Esophagus squamous epithelium (tissue), 5 donors: ENCODE data around the gene AMFR. TPM values are rescaled to one million over a fixed set of nuclear protein-coding genes. Genes with fewer than 3 reads are reported as not detected.

ENCODE experiments used
- DNase-seq: peaks from one replicate; lab custom pipeline; 2025; lab: John Stamatoyannopoulos, UW
- H3K27ac ChIP-seq, 4 donors: fragments of 200-600 bp; sonication (generic); one replicate each; pipeline ENCODE4 v1.5.1; 2016 to 2019; ENCODE audit warnings: mild to moderate bottlenecking in 1 of 4
- H3K27me3 ChIP-seq, 4 donors: fragments of 200-600 bp; sonication (generic); 1 replicate in 3 of 4; 2 replicates in 1 of 4; pipeline versions ENCODE4 v1.5.1 to v1.6.0; 2017 to 2021; ENCODE audit warnings: antibody characterized with exemption in 1 of 4
- H3K36me3 ChIP-seq, 3 donors: fragments of 200-600 bp; sonication (generic); one replicate each; pipeline ENCODE4 v1.5.1; 2016 to 2019
- H3K4me1 ChIP-seq, 3 donors: fragments of 200-600 bp; sonication (generic); one replicate each; pipeline ENCODE4 v1.5.1; 2017 to 2019
- H3K4me3 ChIP-seq, 4 donors: fragments of 200-600 bp; sonication (generic); 1 replicate in 3 of 4; 2 replicates in 1 of 4; pipeline ENCODE4 v1.5.1; 2016 to 2019; ENCODE audit warnings: mild to moderate bottlenecking in 2 of 4, moderate library complexity in 1 of 4
- H3K9me3 ChIP-seq, 3 donors: fragments of 200-600 bp; sonication (generic); one replicate each; pipeline ENCODE4 v1.5.1; 2016 to 2019
- CTCF ChIP-seq, 6 experiments: fragments of 450-650 bp in 4 of 6; fragments of 200-600 bp in 2 of 6; sonication (generic) in 2 of 6; IDR thresholded peaks; one replicate each; pipeline ENCODE4 v1.5.1; 2016 to 2019; ENCODE audit warnings: antibody characterized with exemption in 6 of 6, mild to moderate bottlenecking in 4 of 6, moderate library complexity in 4 of 6
- POLR2A ChIP-seq, 4 donors: fragments of 450-650 bp; IDR thresholded peaks; one replicate each; pipeline ENCODE4 v1.6.1; 2017; ENCODE audit warnings: antibody characterized with exemption in 4 of 4, mild to moderate bottlenecking in 4 of 4, moderate library complexity in 3 of 4
- WGBS, 2 donors: methylation state at CpG; one replicate each; pipeline ENCODE4 v1.1.5; 2018; 5-methylcytosine and 5-hydroxymethylcytosine counted together
- intact Hi-C: fragments of 100-400 bp; cut with DNase I; formaldehyde crosslinking; loops from one replicate; pipeline ENCODE4 v1.15.0; 2022
- total RNA-seq, 4 donors: library from RNA; depleted of rRNA; stranded (reverse); fragments of >200 nt; gene quantifications; one replicate each; pipeline ENCODE4 v1.1.0, GENCODE V29; 2016
- donor health status: DM: yes; HTN: yes; CAD: no.

The AMFR gene
- total RNA-seq, 4 donors from 2014 or later, result 69.9 to 133 (median 111) TPM

GRCh38 chr16:56415875-56416274 is 9.5 kb downstream of the AMFR start:
- H3K27me3 ChIP-seq, result no peaks in the 10 kb centered on the region
- H3K4me1 ChIP-seq, result peaks cover 3 to 50% (median 10%) of the 10 kb centered on the region in 3 donors
- TF ChIP-seq POLR2A (IDR thresholded peaks at IDR 0.05), result no peak
- no peak for TF ChIP-seq CTCF (IDR thresholded peaks at IDR 0.05)
- DNase-seq, result no peak
- no peak overlapping the region for H3K4me3 ChIP-seq
- intact Hi-C loops, result no loop called here
- peaks cover 0 to 29% (median 0%) of the 10 kb centered on the region in 3 donors for H3K36me3 ChIP-seq
- no peak overlapping the region for H3K27ac ChIP-seq
- WGBS, 2 donors, result 65 to 91% methylated on average over 4 of the region's 4 CpGs
- no peaks in the 10 kb centered on the region for H3K9me3 ChIP-seq

GRCh38 chr16:56414366-56414765 is 11.0 kb downstream of the AMFR start:
- WGBS, 2 donors, result 86 to 90% methylated on average over 5 of the region's 5 CpGs
- no peak for TF ChIP-seq POLR2A (IDR thresholded peaks at IDR 0.05)
- TF ChIP-seq CTCF (IDR thresholded peaks at IDR 0.05), result no peak

GRCh38 chr16:56413381-56413780 is 12.0 kb downstream of the AMFR start:
- Histone ChIP-seq H3K36me3 (peaks cover 0 to 52% (median 0%) of the 10 kb centered on the region in 3 donors), H3K9me3 (no peaks in the 10 kb centered on the region), H3K4me1 (peaks cover 0 to 37% (median 0%) of the 10 kb centered on the region in 3 donors), H3K27me3 (no peaks in the 10 kb centered on the region), H3K4me3 (no peak overlapping the region), H3K27ac (no peak overlapping the region)
- TF ChIP-seq CTCF (IDR thresholded peaks at IDR 0.05) (no peak), POLR2A (IDR thresholded peaks at IDR 0.05) (no peak)
- 68 to 85% methylated on average over 5 of the region's 5 CpGs for WGBS, 2 donors
- no peak for DNase-seq
- intact Hi-C loops, result no loop called here

More at GRCh38 chr16:56414366-56414765, 11.0 kb downstream of the AMFR start:
- Histone ChIP-seq H3K4me3 (no peak overlapping the region), H3K36me3 (peaks cover 0 to 42% (median 0%) of the 10 kb centered on the region in 3 donors), H3K27me3 (no peaks in the 10 kb centered on the region), H3K4me1 (peaks cover under 1 to 37% (median 3%) of the 10 kb centered on the region in 3 donors), H3K9me3 (no peaks in the 10 kb centered on the region), H3K27ac (no peak overlapping the region)
- intact Hi-C loops, result no loop called here
- DNase-seq, result no peak

- DNase-seq, result no peak
- WGBS, 2 donors, result 91 to 92% methylated on average over 2 of the region's 2 CpGs
Observed at GRCh38 chr16:56411624-56412023, 13.7 kb downstream of the AMFR start.

GRCh38 chr16:56411123-56411522 is 14.2 kb downstream of the AMFR start:
- intact Hi-C loops, result no loop called here
- peaks cover 0 to 68% (median 0%) of the 10 kb centered on the region in 3 donors for H3K36me3 ChIP-seq
- no peak overlapping the region for H3K27ac ChIP-seq
- no peaks in the 10 kb centered on the region for H3K9me3 ChIP-seq
- H3K27me3 ChIP-seq, result no peaks in the 10 kb centered on the region
- TF ChIP-seq CTCF (IDR thresholded peaks at IDR 0.05) (no peak), POLR2A (IDR thresholded peaks at IDR 0.05) (no peak)
- 86 to 87% methylated on average over 4 of the region's 5 CpGs for WGBS, 2 donors
- H3K4me3 ChIP-seq, result no peak overlapping the region
- H3K4me1 ChIP-seq, result peaks cover 0 to 39% (median 0%) of the 10 kb centered on the region in 3 donors
- DNase-seq, result no peak

More at GRCh38 chr16:56411624-56412023, 13.7 kb downstream of the AMFR start:
- Histone ChIP-seq H3K36me3 (peaks cover 0 to 68% (median 0%) of the 10 kb centered on the region in 3 donors), H3K27ac (no peak overlapping the region), H3K9me3 (no peaks in the 10 kb centered on the region), H3K27me3 (no peaks in the 10 kb centered on the region), H3K4me1 (peaks cover 0 to 42% (median 0%) of the 10 kb centered on the region in 3 donors), H3K4me3 (no peak overlapping the region)
- TF ChIP-seq CTCF (IDR thresholded peaks at IDR 0.05) (no peak), POLR2A (IDR thresholded peaks at IDR 0.05) (no peak)
- intact Hi-C loops, result no loop called here
